WTC11 (cell line): ENCODE results near the gene LAMA3. TPM values are rescaled to one million over a fixed set of nuclear protein-coding genes. Genes with fewer than 3 reads are reported as not detected.

Experiments used
- ATAC-seq: fragments of 200-7000 bp; cut with Tn5 transposase; 2 replicates; pipeline ENCODE4 v1.10.0; 2021; ENCODE audit warnings: mild to moderate bottlenecking, moderate library complexity
- CTCF ChIA-PET: fragments of 300-600 bp; sonication (Branson Sonifier 250); formaldehyde crosslinking; loops from one replicate; lab custom pipeline; 2021; ENCODE audit warnings: antibody characterized with exemption; lab: Charles Lee
- POLR2A ChIA-PET: fragments of 350-600 bp; sonication (Branson Sonifier 250); formaldehyde crosslinking; loops from one replicate; lab custom pipeline; 2021; ENCODE audit warnings: antibody characterized with exemption; lab: Charles Lee
- DNase-seq: peaks from one replicate; pipeline ENCODE4 v3.0.0; 2021; ENCODE audit warnings: low spot score
- H3K27ac Mint-ChIP-seq: 2 replicates; pipeline ENCODE4 v1.8.0; 2021; ENCODE audit warnings: mixed read lengths
- H3K27me3 Mint-ChIP-seq: 2 replicates; pipeline ENCODE4 v1.8.0; 2021; ENCODE audit warnings: low read depth, mild to moderate bottlenecking, moderate library complexity, mixed read lengths
- H3K36me3 Mint-ChIP-seq: 2 replicates; pipeline ENCODE4 v1.8.0; 2021; ENCODE audit warnings: mixed read lengths
- H3K4me1 Mint-ChIP-seq: 2 replicates; pipeline ENCODE4 v1.8.0; 2022; ENCODE audit warnings: mixed read lengths
- H3K4me3 Mint-ChIP-seq: 2 replicates; pipeline ENCODE4 v1.8.0; 2021; ENCODE audit warnings: mild to moderate bottlenecking, moderate library complexity, mixed read lengths
- H3K9me3 Mint-ChIP-seq: 2 replicates; pipeline ENCODE4 v1.8.0; 2021; ENCODE audit warnings: mixed read lengths
- CREB1 ChIP-seq: sonication (generic); formaldehyde crosslinking; IDR thresholded peaks from 2 replicates; pipeline ENCODE4 v1.8.0; 2023; ENCODE audit warnings: mild to moderate bottlenecking, missing genetic modification reagents
- CREM ChIP-seq: sonication (generic); formaldehyde crosslinking; IDR thresholded peaks from 2 replicates; pipeline ENCODE4 v1.8.1; 2022; ENCODE audit warnings: mild to moderate bottlenecking, missing genetic modification reagents, moderate library complexity
- CTCF ChIP-seq: fragments of 200-600 bp; IDR thresholded peaks from 2 replicates; pipeline ENCODE4 v1.8.0; 2022; ENCODE audit warnings: antibody characterized with exemption
- FOXJ3 ChIP-seq: sonication (generic); formaldehyde crosslinking; IDR thresholded peaks from 2 replicates; pipeline ENCODE4 v1.9.0; 2021; ENCODE audit warnings: missing genetic modification reagents, mild to moderate bottlenecking, borderline replicate concordance
- FOXP1 ChIP-seq: sonication (generic); formaldehyde crosslinking; IDR thresholded peaks from 2 replicates; pipeline ENCODE4 v1.8.0; 2022; ENCODE audit warnings: missing genetic modification reagents, mild to moderate bottlenecking, moderate library complexity, borderline replicate concordance
- FOXP4 ChIP-seq: sonication (generic); formaldehyde crosslinking; IDR thresholded peaks from 2 replicates; pipeline ENCODE4 v1.8.0; 2022; ENCODE audit warnings: mild to moderate bottlenecking, missing genetic modification reagents
- GRHL2 ChIP-seq: fragments of 250-450 bp; sonication (Bioruptor Pico); IDR thresholded peaks from 2 replicates; pipeline ENCODE4 v1.8.0; 2022; ENCODE audit warnings: mild to moderate bottlenecking, moderate library complexity; ENCODE audit not compliant: insufficient replicate concordance, severe bottlenecking
- GTF2I ChIP-seq: fragments of 250-450 bp; sonication (Bioruptor Pico); conservative IDR thresholded peaks from 2 replicates; pipeline ENCODE4 v1.4.0; 2021; ENCODE audit warnings: mild to moderate bottlenecking
- MAX ChIP-seq: sonication (generic); formaldehyde crosslinking; IDR thresholded peaks from 2 replicates; pipeline ENCODE4 v1.8.0; 2022; ENCODE audit warnings: mild to moderate bottlenecking, missing genetic modification reagents
- NFYB ChIP-seq: sonication (generic); formaldehyde crosslinking; conservative IDR thresholded peaks from 2 replicates; pipeline ENCODE4 v1.8.0; 2022; ENCODE audit warnings: low read depth, missing genetic modification reagents
- NR1H2 ChIP-seq: sonication (generic); formaldehyde crosslinking; IDR thresholded peaks from 2 replicates; pipeline ENCODE4 v1.9.0; 2021; ENCODE audit warnings: mild to moderate bottlenecking, moderate library complexity, missing genetic modification reagents
- NR3C1 ChIP-seq: sonication (generic); formaldehyde crosslinking; conservative IDR thresholded peaks from 2 replicates; pipeline ENCODE4 v1.8.1; 2023; ENCODE audit warnings: low read depth, mild to moderate bottlenecking, missing genetic modification reagents
- RELA ChIP-seq: sonication (generic); formaldehyde crosslinking; IDR thresholded peaks from 2 replicates; pipeline ENCODE4 v1.8.1; 2022; ENCODE audit warnings: missing genetic modification reagents, mild to moderate bottlenecking, borderline replicate concordance
- RORB ChIP-seq: fragments of 250-450 bp; sonication (Bioruptor Pico); IDR thresholded peaks from 2 replicates; pipeline ENCODE4 v1.9.0; 2021; ENCODE audit warnings: mild to moderate bottlenecking
- SMAD3 ChIP-seq: sonication (generic); formaldehyde crosslinking; IDR thresholded peaks from 2 replicates; pipeline ENCODE4 v1.8.0; 2022; ENCODE audit warnings: missing genetic modification reagents, mild to moderate bottlenecking, borderline replicate concordance
- TEAD1 ChIP-seq: sonication (generic); formaldehyde crosslinking; IDR thresholded peaks from 2 replicates; pipeline ENCODE4 v1.8.0; 2022; ENCODE audit warnings: mild to moderate bottlenecking, missing genetic modification reagents
- TEAD4 ChIP-seq: sonication (generic); formaldehyde crosslinking; IDR thresholded peaks from 2 replicates; pipeline ENCODE4 v1.8.0; 2022; ENCODE audit warnings: mild to moderate bottlenecking, missing genetic modification reagents
- USF1 ChIP-seq: sonication (generic); formaldehyde crosslinking; IDR thresholded peaks from 2 replicates; pipeline ENCODE4 v1.8.0; 2022; ENCODE audit warnings: mild to moderate bottlenecking, missing genetic modification reagents
- ZBTB43 ChIP-seq: sonication (generic); formaldehyde crosslinking; IDR thresholded peaks from 2 replicates; pipeline ENCODE4 v1.8.1; 2023; ENCODE audit warnings: mild to moderate bottlenecking, missing genetic modification reagents
- ZMAT4 ChIP-seq: fragments of 250-450 bp; sonication (Bioruptor Pico); IDR thresholded peaks from 2 replicates; pipeline ENCODE4 v1.9.0; 2021; ENCODE audit warnings: mild to moderate bottlenecking
- ZNF281 ChIP-seq: sonication (generic); formaldehyde crosslinking; IDR thresholded peaks from 2 replicates; pipeline ENCODE4 v1.8.0; 2023; ENCODE audit warnings: mild to moderate bottlenecking, missing genetic modification reagents
- ZNF317 ChIP-seq: sonication (generic); formaldehyde crosslinking; IDR thresholded peaks from 2 replicates; pipeline ENCODE4 v1.8.1; 2023; ENCODE audit warnings: low read depth, mild to moderate bottlenecking, moderate library complexity, missing genetic modification reagents, borderline replicate concordance
- ZNF425 ChIP-seq: fragments of 250-450 bp; sonication (Bioruptor Pico); conservative IDR thresholded peaks from 2 replicates; pipeline ENCODE4 v1.9.0; 2021; ENCODE audit warnings: mild to moderate bottlenecking
- total RNA-seq: library from RNA; stranded (reverse); gene quantifications from 3 replicates; pipeline ENCODE4 v1.2.3, GENCODE V29; 2021

Gene LAMA3
- total RNA-seq, 1 experiment from 2014 or later = 0.83 TPM

- TF ChIP-seq USF1 (CRISPR knock-in tag) (no peak), ZNF425 (no peak), RORB (CRISPR knock-in tag) (no peak), FOXP4 (CRISPR knock-in tag) (no peak), NFYB (CRISPR knock-in tag) (no peak), MAX (CRISPR knock-in tag) (no peak), ZMAT4 (CRISPR knock-in tag) (no peak), SMAD3 (no peak), CTCF (no peak), TEAD1 (CRISPR knock-in tag) (no peak)
- TF ChIP-seq, all 79 proteins: peak for 0
Observed at GRCh38 chr18:23922939-23923338, 233.7 kb downstream of the LAMA3 start (continued).

- Mint-ChIP-seq H3K27me3 (no peaks in the 10 kb centered on the region), H3K4me3 (no peak overlapping the region), H3K4me1 (peaks cover 8% of the 10 kb centered on the region), H3K27ac (no peak overlapping the region), H3K36me3 (no peaks in the 10 kb centered on the region), H3K9me3 (no peaks in the 10 kb centered on the region)
- no peak for DNase-seq
- ChIA-PET CTCF (interaction anchor here (0.5 kb wide), 1 partner anchor 58 kb away, joined by 3 read pairs; no protein-coding TSS in a partner anchor), POLR2A (no interaction called here)
- no peak for ATAC-seq
- TF ChIP-seq ZNF281 = no peak
- no peak for TF ChIP-seq GRHL2
- TF ChIP-seq CREB1 (CRISPR knock-in tag) = no peak
- no peak for TF ChIP-seq FOXJ3 (CRISPR knock-in tag)
- TF ChIP-seq CREM (CRISPR knock-in tag) = no peak
- TF ChIP-seq NR1H2 (CRISPR knock-in tag) = no peak
- TF ChIP-seq FOXP1 (CRISPR knock-in tag) = no peak
- no peak for TF ChIP-seq ZNF317 (CRISPR knock-in tag)
- TF ChIP-seq NR3C1 (CRISPR knock-in tag) = no peak
- TF ChIP-seq ZBTB43 = no peak
- TF ChIP-seq RELA (CRISPR knock-in tag) = no peak
- TF ChIP-seq GTF2I = no peak
- no peak for TF ChIP-seq RORB (CRISPR knock-in tag)
- no peak for TF ChIP-seq TEAD4
Observed at GRCh38 chr18:23924813-23925212, 235.6 kb downstream of the LAMA3 start.
